HepG2 (cell line): ENCODE data around the gene PSMC2. TPM values are rescaled to one million over a fixed set of nuclear protein-coding genes. Genes with fewer than 3 reads are reported as not detected.
A peak's percentile ranks its signal among the peaks of the same experiment; 100 is the strongest.

Experiments
- ATAD3A ChIP-seq: sonication (generic); formaldehyde crosslinking; IDR thresholded peaks from 2 replicates; pipeline ENCODE4 v1.4.0; 2020; ENCODE audit warnings: missing genetic modification reagents
- CBX2 ChIP-seq, 2 experiments: fragments of 200-600 bp in 1 of 2; sonication (generic); formaldehyde crosslinking in 1 of 2; IDR thresholded peaks; 2 replicates each; pipeline versions ENCODE4 v1.7.0 to v1.8.1; 2018 to 2022; ENCODE audit warnings: low read depth in 2 of 2, low read length in 1 of 2, mild to moderate bottlenecking in 1 of 2, missing genetic modification reagents in 1 of 2
- EZH2 ChIP-seq: conservative IDR thresholded peaks from 2 replicates; pipeline ENCODE4 v1.6.1; 2012; ENCODE audit warnings: mild to moderate bottlenecking, low read depth, low read length, moderate library complexity
- ISX ChIP-seq: sonication (generic); formaldehyde crosslinking; conservative IDR thresholded peaks from 2 replicates; pipeline ENCODE4 v1.5.0; 2020; ENCODE audit warnings: missing genetic modification reagents
- NR2F1 ChIP-seq, 2 experiments: fragments of 450-650 bp in 1 of 2; formaldehyde crosslinking in 1 of 2; IDR thresholded peaks; 2 replicates each; pipeline versions ENCODE4 v1.5.0 to v1.6.1; 2016 to 2020; ENCODE audit warnings: mild to moderate bottlenecking in 1 of 2, missing compliant biosample characterization in 1 of 2, missing genetic modification reagents in 1 of 2, moderate library complexity in 1 of 2
- ONECUT2 ChIP-seq: sonication (generic); formaldehyde crosslinking; IDR thresholded peaks from 2 replicates; pipeline ENCODE4 v1.4.0; 2020; ENCODE audit warnings: missing genetic modification reagents
- REST ChIP-seq, 2 experiments: IDR thresholded peaks; 2 replicates each; pipeline ENCODE4 v1.6.1; 2011 to 2012; ENCODE audit warnings: low read length in 2 of 2, borderline replicate concordance in 1 of 2, low read depth in 1 of 2, mild to moderate bottlenecking in 1 of 2, moderate library complexity in 1 of 2
- TAF15 ChIP-seq: fragments of 200-400 bp; formaldehyde crosslinking; IDR thresholded peaks from one replicate; pipeline ENCODE4 v1.6.1; 2018; ENCODE audit warnings: mild to moderate bottlenecking, low read depth, low read length; ENCODE audit not compliant: poor library complexity, severe bottlenecking
- YEATS2 ChIP-seq: sonication (generic); formaldehyde crosslinking; IDR thresholded peaks from 2 replicates; pipeline ENCODE4 v1.4.0; 2020; ENCODE audit warnings: missing genetic modification reagents, borderline replicate concordance
- ZNF124 ChIP-seq: sonication (generic); formaldehyde crosslinking; IDR thresholded peaks from 2 replicates; pipeline ENCODE4 v1.4.0; 2020; ENCODE audit warnings: missing genetic modification reagents
- ZNF17 ChIP-seq: sonication (generic); formaldehyde crosslinking; IDR thresholded peaks from 2 replicates; pipeline ENCODE4 v1.5.0; 2020; ENCODE audit warnings: mild to moderate bottlenecking, missing genetic modification reagents
- ZNF800 ChIP-seq: sonication (generic); formaldehyde crosslinking; IDR thresholded peaks from 2 replicates; pipeline ENCODE4 v1.4.0; 2020; ENCODE audit warnings: missing genetic modification reagents
- ZNF850 ChIP-seq: sonication (generic); formaldehyde crosslinking; conservative IDR thresholded peaks from 2 replicates; pipeline ENCODE4 v1.9.0; 2021; ENCODE audit warnings: mild to moderate bottlenecking, missing genetic modification reagents
- ZNF883 ChIP-seq: sonication (generic); formaldehyde crosslinking; IDR thresholded peaks from 2 replicates; pipeline ENCODE4 v1.5.1; 2020; ENCODE audit warnings: mild to moderate bottlenecking, missing genetic modification reagents; ENCODE audit errors: not compliant biosample characterization
- polyA plus RNA-seq, 8 experiments: library from polyadenylated mRNA; depleted of rRNA in 3 of 8; stranded (reverse) in 7 of 8; unstranded in 1 of 8; fragments of >200 nt; fragmentation: Illumina TruSeq in 4 of 8; extraction: Trizol in 4 of 8; gene quantifications; 2 replicates each; pipeline versions ENCODE4 v1.2.1 to v1.2.3, GENCODE V29; 2011 to 2016; ENCODE audit warnings: low read depth in 4 of 8, missing spikeins in 1 of 8, mixed read lengths in 1 of 8; ENCODE audit not compliant: insufficient read depth in 1 of 8
- total RNA-seq, 5 experiments: library from RNA; depleted of rRNA; stranded (reverse); fragments of >200 nt; fragmentation: Illumina TruSeq; extraction: Trizol; gene quantifications; 2 replicates each; pipeline ENCODE4 v1.2.3, GENCODE V29; 2016; ENCODE audit warnings: low read depth in 1 of 5
- TF ChIP-seq, protein P1 (sequence below): sonication (generic); formaldehyde crosslinking; IDR thresholded peaks from 2 replicates; pipeline ENCODE4 v1.8.0; 2022; ENCODE audit warnings: missing genetic modification reagents, low read depth, mild to moderate bottlenecking, borderline replicate concordance
- TF ChIP-seq, protein P2 (sequence below): IDR thresholded peaks from 2 replicates; pipeline ENCODE4 v1.6.1; 2016; ENCODE audit warnings: missing genetic modification reagents, missing compliant biosample characterization
- TF ChIP-seq, protein P3 (sequence below): sonication (generic); formaldehyde crosslinking; IDR thresholded peaks from 2 replicates; pipeline ENCODE4 v1.5.0; 2020; ENCODE audit warnings: mild to moderate bottlenecking, missing genetic modification reagents

PSMC2 gene
- total and polyA plus RNA-seq, 2 of the 13 experiments (the other 11 are each of a cell fraction or from before 2014, with no cell fraction given), result 89.9 to 181 TPM

DNA sequence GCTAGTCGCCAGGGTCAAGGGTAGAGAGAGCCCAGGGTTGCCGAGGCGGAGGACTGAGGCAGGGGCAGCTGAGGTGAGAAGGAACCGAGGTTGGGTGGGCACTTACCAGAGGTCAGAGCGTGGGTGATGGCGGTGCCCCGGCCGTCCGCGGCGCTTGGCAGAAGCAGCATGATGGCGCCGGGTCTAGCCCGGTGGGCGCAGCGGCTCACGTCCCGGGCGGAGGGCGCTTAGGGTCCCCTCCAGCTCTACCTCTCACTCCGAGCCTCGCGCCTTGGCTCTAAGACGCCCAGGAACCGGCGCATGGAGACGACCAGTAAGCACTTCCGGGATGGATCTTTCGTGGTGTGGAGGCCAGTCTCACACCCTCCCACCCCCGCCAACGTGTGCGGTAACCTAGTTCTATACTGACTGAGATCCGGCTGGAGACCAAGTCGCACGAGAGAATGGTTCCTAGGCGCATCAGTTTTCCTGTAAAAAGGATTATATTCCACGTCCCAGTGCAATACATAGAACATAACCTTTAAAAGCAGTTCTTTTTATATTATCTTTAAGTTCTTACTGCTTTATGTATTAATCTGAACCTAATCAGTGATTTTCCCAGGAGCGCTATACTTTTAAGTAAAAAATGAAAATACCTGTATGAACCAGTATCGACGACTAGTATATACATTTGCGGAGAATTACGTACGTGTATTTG, 2.8 kb upstream of the PSMC2 start, which contains the start of gene DNAJC2 (continued):
- TF ChIP-seq EZH2 (no peak), ZNF800 (peak; percentile 82), ZNF850 (0 out of 2 replicates have a peak, but pooled peaks have one; percentile 85), ISX (no peak), CBX2 (IDR thresholded peaks at IDR 0.05; ENCODE audit: low read depth, low read length) (no peak), CBX2 (CRISPR knock-in tag; IDR thresholded peaks at IDR 0.05; ENCODE audit: low read depth) (no peak), ONECUT2 (CRISPR knock-in tag) (peak; percentile 53), ZNF883 (peak; percentile 82), YEATS2 (CRISPR knock-in tag) (peak; percentile 94), REST (IDR thresholded peaks at IDR 0.05; ENCODE audit: borderline replicate concordance in 1 of 2, low read depth in 1 of 2, low read length in 2 of 2) (peak in 1 of 2 experiments; percentile 65; a peak in 2 of 4 replicates), ZNF17 (CRISPR knock-in tag) (no peak), NR2F1 (CRISPR knock-in tag; IDR thresholded peaks at IDR 0.05) (no peak; a peak in 1 of 4 replicates), ATAD3A (CRISPR knock-in tag) (no peak), TAF15 (no peak), ZNF124 (CRISPR knock-in tag) (no peak; the same call in 1 of the 2 replicates)
- TF ChIP-seq, protein P1, sequence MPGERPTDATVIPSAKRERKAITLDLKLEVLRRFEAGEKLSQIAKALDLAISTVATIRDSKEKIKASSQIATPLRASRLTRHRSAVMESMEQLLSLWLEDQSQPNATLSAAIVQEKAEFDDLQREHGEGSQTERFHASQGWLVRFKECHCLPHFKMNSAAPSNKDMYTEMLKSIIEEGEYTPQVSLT (CRISPR knock-in tag), result no peak
- TF ChIP-seq, protein P2, sequence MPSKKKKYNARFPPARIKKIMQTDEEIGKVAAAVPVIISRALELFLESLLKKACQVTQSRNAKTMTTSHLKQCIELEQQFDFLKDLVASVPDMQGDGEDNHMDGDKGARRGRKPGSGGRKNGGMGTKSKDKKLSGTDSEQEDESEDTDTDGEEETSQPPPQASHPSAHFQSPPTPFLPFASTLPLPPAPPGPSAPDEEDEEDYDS (CRISPR knock-in tag), result peak; percentile 79
- TF ChIP-seq, protein P3, sequence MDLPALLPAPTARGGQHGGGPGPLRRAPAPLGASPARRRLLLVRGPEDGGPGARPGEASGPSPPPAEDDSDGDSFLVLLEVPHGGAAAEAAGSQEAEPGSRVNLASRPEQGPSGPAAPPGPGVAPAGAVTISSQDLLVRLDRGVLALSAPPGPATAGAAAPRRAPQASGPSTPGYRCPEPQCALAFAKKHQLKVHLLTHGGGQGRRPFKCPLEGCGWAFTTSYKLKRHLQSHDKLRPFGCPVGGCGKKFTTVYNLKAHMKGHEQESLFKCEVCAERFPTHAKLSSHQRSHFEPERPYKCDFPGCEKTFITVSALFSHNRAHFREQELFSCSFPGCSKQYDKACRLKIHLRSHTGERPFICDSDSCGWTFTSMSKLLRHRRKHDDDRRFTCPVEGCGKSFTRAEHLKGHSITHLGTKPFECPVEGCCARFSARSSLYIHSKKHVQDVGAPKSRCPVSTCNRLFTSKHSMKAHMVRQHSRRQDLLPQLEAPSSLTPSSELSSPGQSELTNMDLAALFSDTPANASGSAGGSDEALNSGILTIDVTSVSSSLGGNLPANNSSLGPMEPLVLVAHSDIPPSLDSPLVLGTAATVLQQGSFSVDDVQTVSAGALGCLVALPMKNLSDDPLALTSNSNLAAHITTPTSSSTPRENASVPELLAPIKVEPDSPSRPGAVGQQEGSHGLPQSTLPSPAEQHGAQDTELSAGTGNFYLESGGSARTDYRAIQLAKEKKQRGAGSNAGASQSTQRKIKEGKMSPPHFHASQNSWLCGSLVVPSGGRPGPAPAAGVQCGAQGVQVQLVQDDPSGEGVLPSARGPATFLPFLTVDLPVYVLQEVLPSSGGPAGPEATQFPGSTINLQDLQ (CRISPR knock-in tag), result peak; percentile 87; the same call in 1 of the 2 replicates
